H1 (cell line): ENCODE results near the gene CRYGD. TPM values are rescaled to one million over a fixed set of nuclear protein-coding genes. Genes with fewer than 3 reads are reported as not detected.

Experiments used
- CTCF ChIA-PET: fragments of 300-600 bp; sonication (Branson Sonifier 250); formaldehyde crosslinking; loops from one replicate; lab custom pipeline; 2021; ENCODE audit not compliant: partially characterized antibody; lab: Charles Lee
- POLR2A ChIA-PET: fragments of 300-600 bp; sonication (Branson Sonifier 250); formaldehyde crosslinking; loops from one replicate; lab custom pipeline; 2021; ENCODE audit warnings: inconsistent platforms; ENCODE audit not compliant: partially characterized antibody; lab: Charles Lee
- DNase-seq, 2 experiments: peaks; one replicate each; pipeline versions ENCODE4 v3.0.0 to v3.0.0-alpha.2; 2010 to 2022; ENCODE audit warnings: low spot score in 2 of 2, low read depth in 1 of 2, mixed read lengths in 1 of 2
- FAIRE-seq: peaks from 2 replicates; lab custom pipeline; 2011; peaks lifted over from hg19 to GRCh38; lab: Jason Lieb, UNC
- H2AFZ ChIP-seq: 2 replicates; pipeline ENCODE4 v1.8.1; 2012; ENCODE audit warnings: low read length, inconsistent platforms
- H2AK5ac ChIP-seq: 2 replicates; pipeline ENCODE4 v1.6.1; 2013; ENCODE audit warnings: low read depth, low read length
- H2BK120ac ChIP-seq: replicated peaks from 2 replicates; pipeline ENCODE3; 2013; ENCODE audit warnings: low read depth, low read length, inconsistent platforms
- H2BK12ac ChIP-seq: 2 replicates; pipeline ENCODE4 v1.6.1; 2013; ENCODE audit warnings: low read depth, low read length
- H2BK15ac ChIP-seq: 2 replicates; pipeline ENCODE4 v1.6.1; 2013; ENCODE audit warnings: low read length
- H2BK20ac ChIP-seq: 2 replicates; pipeline ENCODE4 v1.6.1; 2013; ENCODE audit warnings: low read length
- H2BK5ac ChIP-seq: 2 replicates; pipeline ENCODE4 v1.6.1; 2013; ENCODE audit warnings: low read depth, low read length
- H3K14ac ChIP-seq: 2 replicates; pipeline ENCODE4 v1.6.1; 2013; ENCODE audit warnings: inconsistent platforms; ENCODE audit not compliant: insufficient read length
- H3K18ac ChIP-seq: 2 replicates; pipeline ENCODE4 v1.6.1; 2013; ENCODE audit warnings: low read length; ENCODE audit errors: extremely low read depth
- H3K23ac ChIP-seq: 2 replicates; pipeline ENCODE4 v1.6.1; 2013; ENCODE audit warnings: inconsistent platforms; ENCODE audit not compliant: insufficient read length
- H3K23me2 ChIP-seq: 2 replicates; pipeline ENCODE4 v1.6.1; 2013; ENCODE audit warnings: low read depth, low read length
- H3K27ac ChIP-seq: 2 replicates; pipeline ENCODE4 v1.6.1; 2011; ENCODE audit warnings: low read depth, low read length, inconsistent platforms
- H3K27me3 ChIP-seq, 4 experiments: replicated peaks in 1 of 4; 1 replicate in 1 of 4; 2 replicates in 3 of 4; pipeline versions ENCODE4 v1.6.1 to v1.8.1; 2011 to 2013; ENCODE audit warnings: low read length in 3 of 4, mild to moderate bottlenecking in 3 of 4, inconsistent platforms in 2 of 4, mixed read lengths in 2 of 4, moderate library complexity in 1 of 4; ENCODE audit not compliant: control insufficient read depth in 3 of 4, insufficient read depth in 3 of 4; ENCODE audit errors: extremely low read depth in 1 of 4
- H3K36me3 ChIP-seq, 4 experiments: 2 replicates each; pipeline versions ENCODE4 v1.6.1 to v1.8.1; 2011 to 2013; ENCODE audit warnings: mild to moderate bottlenecking in 4 of 4, low read length in 3 of 4, moderate library complexity in 2 of 4, control low read depth in 1 of 4, inconsistent platforms in 1 of 4; ENCODE audit not compliant: insufficient read depth in 4 of 4, control insufficient read depth in 2 of 4
- H3K4ac ChIP-seq: replicated peaks from 2 replicates; pipeline ENCODE3; 2013; ENCODE audit warnings: low read length, low read depth, mixed read lengths, inconsistent platforms; ENCODE audit not compliant: insufficient read length
- H3K4me1 ChIP-seq, 4 experiments: replicated peaks in 1 of 4; 1 replicate in 1 of 4; 2 replicates in 3 of 4; pipeline versions ENCODE4 v1.6.1 to v1.8.1; 2011 to 2013; ENCODE audit warnings: low read length in 3 of 4, inconsistent platforms in 2 of 4, mixed read lengths in 1 of 4; ENCODE audit not compliant: insufficient read depth in 4 of 4, control insufficient read depth in 3 of 4
- H3K4me2 ChIP-seq, 2 experiments: 2 replicates each; pipeline versions ENCODE4 v1.6.1 to v1.8.1; 2011 to 2013; ENCODE audit warnings: low read depth in 2 of 2, low read length in 2 of 2, control low read depth in 1 of 2, inconsistent platforms in 1 of 2, mild to moderate bottlenecking in 1 of 2; ENCODE audit not compliant: insufficient read depth in 1 of 2
- H3K4me3 ChIP-seq, 4 experiments: fragments of 200-600, 300-600 bp in 1 of 4; sonication (generic), shearing (Covaris generic), sonication (Bioruptor Twin) in 1 of 4; 2 replicates each; pipeline versions ENCODE4 v1.5.1 to v1.8.1; 2011 to 2016; ENCODE audit warnings: low read length in 4 of 4, low read depth in 3 of 4, control low read depth in 2 of 4, inconsistent platforms in 2 of 4, mild to moderate bottlenecking in 2 of 4, mixed read lengths in 1 of 4, moderate library complexity in 1 of 4; ENCODE audit not compliant: insufficient read depth in 2 of 4; ENCODE audit errors: extremely low read depth in 1 of 4
- H3K56ac ChIP-seq: replicated peaks from 2 replicates; pipeline ENCODE3; 2013; ENCODE audit warnings: low read depth, mild to moderate bottlenecking, mixed read lengths, low read length, inconsistent platforms; ENCODE audit not compliant: insufficient read length
- H3K79me1 ChIP-seq: 2 replicates; pipeline ENCODE4 v1.6.1; 2013; ENCODE audit warnings: low read depth, low read length, control low read depth
- H3K79me2 ChIP-seq, 2 experiments: 2 replicates each; pipeline versions ENCODE4 v1.6.1 to v1.8.1; 2012 to 2013; ENCODE audit warnings: low read length in 2 of 2, mild to moderate bottlenecking in 2 of 2, inconsistent platforms in 1 of 2; ENCODE audit not compliant: insufficient read depth in 2 of 2, control insufficient read depth in 1 of 2
- H3K9ac ChIP-seq, 4 experiments: replicated peaks in 1 of 4; 1 replicate in 1 of 4; 2 replicates in 3 of 4; pipeline versions ENCODE4 v1.6.1 to v1.8.1; 2011 to 2013; ENCODE audit warnings: low read depth in 3 of 4, low read length in 3 of 4, control low read depth in 2 of 4, mild to moderate bottlenecking in 2 of 4, moderate library complexity in 2 of 4, inconsistent platforms in 1 of 4; ENCODE audit errors: extremely low read depth in 1 of 4
- H3K9me3 ChIP-seq, 2 experiments: 2 replicates each; pipeline versions ENCODE4 v1.6.1 to v1.8.1; 2012 to 2013; ENCODE audit warnings: mild to moderate bottlenecking in 2 of 2, moderate library complexity in 2 of 2, control low read depth in 1 of 2, inconsistent platforms in 1 of 2, low read depth in 1 of 2, low read length in 1 of 2, mixed read lengths in 1 of 2; ENCODE audit not compliant: insufficient read depth in 2 of 2
- H4K20me1 ChIP-seq, 2 experiments: replicated peaks in 1 of 2; 2 replicates each; pipeline versions ENCODE3 to v1.8.1; 2011 to 2013; ENCODE audit warnings: inconsistent platforms in 2 of 2, low read length in 2 of 2, mild to moderate bottlenecking in 1 of 2; ENCODE audit not compliant: insufficient read depth in 2 of 2, control insufficient read depth in 1 of 2
- H4K5ac ChIP-seq: 2 replicates; pipeline ENCODE4 v1.6.1; 2013; ENCODE audit warnings: low read length, low read depth, mixed read lengths, inconsistent platforms; ENCODE audit not compliant: insufficient read length
- H4K8ac ChIP-seq: 2 replicates; pipeline ENCODE4 v1.8.0; 2013; ENCODE audit warnings: mild to moderate bottlenecking, moderate library complexity, low read length, inconsistent platforms; ENCODE audit not compliant: insufficient read depth; ENCODE audit errors: extremely low read depth
- H4K91ac ChIP-seq: replicated peaks from 2 replicates; pipeline ENCODE3; 2013; ENCODE audit warnings: low read length, mixed read lengths, inconsistent platforms; ENCODE audit not compliant: insufficient read length
- MAX ChIP-seq: IDR thresholded peaks from 2 replicates; pipeline ENCODE4 v1.6.1; 2012; ENCODE audit warnings: inconsistent platforms
- SIN3A ChIP-seq, 2 experiments: IDR thresholded peaks in 1 of 2; conservative IDR thresholded peaks in 1 of 2; 2 replicates each; pipeline ENCODE4 v1.6.1; 2011 to 2012; ENCODE audit warnings: low read length in 2 of 2, improper control_type of control experiment in 1 of 2, low read depth in 1 of 2, mild to moderate bottlenecking in 1 of 2
- TAF1 ChIP-seq: IDR thresholded peaks from 2 replicates; pipeline ENCODE4 v1.6.1; 2011; ENCODE audit warnings: mild to moderate bottlenecking, low read depth, low read length
- WGBS, 2 experiments: shearing (Covaris generic) in 1 of 2; methylation state at CpG; one replicate each; pipeline versions ENCODE4 v1.1.6 to v1.1.7; 2013 to 2015; ENCODE audit warnings: low lambda C conversion rate in 2 of 2, mixed read lengths in 2 of 2, inconsistent platforms in 1 of 2, low coverage in 1 of 2, missing lambda C conversion rate in 1 of 2; ENCODE audit not compliant: insufficient replicate concordance in 2 of 2, insufficient coverage in 1 of 2, insufficient read length in 1 of 2; ENCODE audit errors: extremely low coverage in 1 of 2, missing lambda C conversion rate in 1 of 2; 5-methylcytosine and 5-hydroxymethylcytosine counted together
- polyA plus RNA-seq, 7 experiments: library from polyadenylated mRNA; depleted of rRNA in 3 of 7; stranded (reverse) in 5 of 7; unstranded in 2 of 7; fragments of >200 nt in 5 of 7; fragments of 200-250 nt in 2 of 7; gene quantifications; 1 replicate in 5 of 7; 2 replicates in 1 of 7; 4 replicates in 1 of 7; pipeline versions ENCODE4 v1.2.1 to v1.2.3, GENCODE V29; 2011 to 2013; ENCODE audit warnings: missing spikeins in 2 of 7, mixed read lengths in 2 of 7
- total RNA-seq: library from RNA; stranded (reverse); fragmentation: NEBNext Ultra II Directional; extraction: Animal tissue kit (Norgen Biotek cat#: 25700); gene quantifications from 2 replicates; pipeline ENCODE4 v1.2.1, GENCODE V29; 2021

Gene CRYGD
- total and polyA plus RNA-seq, 2 of the 8 experiments (the other 6 are each of a cell fraction or from before 2014, with no cell fraction given) = 2.9 to 7.1 TPM

- peak overlapping the region; percentile 62 for H4K5ac ChIP-seq
- no peak overlapping the region for H3K18ac ChIP-seq
- no peak overlapping the region for H2AFZ ChIP-seq
- no peak overlapping the region for H3K23ac ChIP-seq
- no peaks in the 10 kb centered on the region; a peak in 1 of 4 replicates for H3K9me3 ChIP-seq
- H2BK12ac ChIP-seq = 0 out of 2 replicates have a peak overlapping the region, but pooled peaks have one; percentile 65
- H3K36me3 ChIP-seq = no peaks in the 10 kb centered on the region
- POLR2A ChIA-PET = interaction anchor here (1.2 to 1.7 kb wide), 3 partner anchors 19 to 22 kb away, joined by 3 to 4 read pairs (median 3); partner anchors contain the start of gene CRYGD
- DNase-seq = no peak
- H2BK5ac ChIP-seq = peak overlapping the region; percentile 67; the same call in 1 of the 2 replicates
- no peak overlapping the region for H3K56ac ChIP-seq
- 73% methylated on average over 14 of the region's 14 CpGs; no CpG with 5 or more reads in 1 of the 2 experiments for whole genome bisulfite sequencing, 2 experiments
- H4K20me1 ChIP-seq = no peaks in the 10 kb centered on the region
- no peak for FAIRE-seq
- H3K23me2 ChIP-seq = no peaks in the 10 kb centered on the region
- H4K8ac ChIP-seq = no peak overlapping the region
- no peak overlapping the region for H3K27ac ChIP-seq
- no peaks in the 10 kb centered on the region for H3K79me2 ChIP-seq
- no peak for TF ChIP-seq MAX
- TF ChIP-seq SIN3A (conservative IDR thresholded peaks at IDR 0.05 in 1 of 2, IDR thresholded peaks at IDR 0.05 in 1 of 2; ENCODE audit: low read depth in 1 of 2, low read length in 2 of 2) = no peak
- TF ChIP-seq TAF1 = no peak
- CTCF ChIA-PET = interaction anchor here (0.5 to 2.5 kb wide), 13 partner anchors 11 to 820 kb away, joined by 3 to 14 read pairs (median 4); partner anchors contain the start of gene IDH1
- 0 out of 2 replicates have a peak overlapping the region, but pooled peaks have one; percentile 75 for H2AK5ac ChIP-seq
- no peak overlapping the region for H3K14ac ChIP-seq
- H2BK20ac ChIP-seq = peak overlapping the region; percentile 57; the same call in 1 of the 2 replicates
- no peaks in the 10 kb centered on the region for H3K79me1 ChIP-seq
- H3K4me2 ChIP-seq = no peak overlapping the region
- 0 out of 7 replicates have a peak, but pooled peaks cover 0 to 3% (median 0%) of the 10 kb centered on the region in 4 experiments for H3K4me1 ChIP-seq
- no peak overlapping the region for H3K9ac ChIP-seq
- no peak overlapping the region for H3K4me3 ChIP-seq
- peak overlapping the region; percentile 1 for H4K91ac ChIP-seq
- H3K27me3 ChIP-seq = no peaks in the 10 kb centered on the region; a peak in 1 of 7 replicates
- no peak overlapping the region for H2BK15ac ChIP-seq
- no peak overlapping the region for H3K4ac ChIP-seq
- H2BK120ac ChIP-seq = peak overlapping the region; percentile 72
These were observed 18.8 kb upstream of the CRYGD start for GRCh38 chr2:208142925-208143799.
